ENCODE results near the gene WHRN.

WHRN gene

GRCh38 chr9:114397848-114398605 lies 107.2 kb downstream of the WHRN start:
- DNase-seq (ENCODE audit: low read depth): peak; percentile 54

- no peak for DNase-seq (ENCODE audit: low read depth)
These were observed 107.9 kb downstream of the WHRN start for GRCh38 chr9:114397219-114397847.

DNA sequence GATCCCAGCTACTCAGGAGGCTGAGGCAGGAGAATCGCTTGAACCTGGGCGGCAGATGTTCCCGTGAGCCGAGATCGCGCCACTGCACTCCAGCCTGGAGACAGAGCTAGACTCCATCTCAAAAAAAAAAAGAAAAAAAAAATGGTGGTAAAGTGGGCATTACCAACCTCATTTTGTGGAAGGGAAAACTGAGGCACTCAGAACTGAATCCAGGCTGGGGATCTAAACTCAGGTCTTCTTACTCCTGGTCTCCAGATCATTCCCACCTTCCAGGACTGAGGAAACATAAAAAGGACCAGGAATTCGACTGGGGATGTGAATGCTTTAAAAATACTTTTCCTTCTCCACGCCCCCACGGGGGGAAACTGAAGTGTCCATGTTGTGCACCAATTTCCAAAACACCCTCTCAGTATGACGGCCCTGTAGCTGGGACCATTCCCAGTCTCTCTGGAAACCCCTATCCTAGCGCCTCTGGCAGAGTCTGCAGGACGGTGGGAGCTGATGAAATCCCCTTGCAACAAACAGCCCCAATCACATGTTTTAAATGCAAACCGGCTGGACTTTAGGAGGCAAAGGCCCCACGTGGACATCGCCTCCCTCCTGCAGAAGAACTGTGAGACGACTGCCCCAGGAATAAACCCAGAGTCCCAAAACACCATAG lies 108.6 kb downstream of the WHRN start:
- no peak for DNase-seq (ENCODE audit: low read depth)

GRCh38 chr9:114395768-114396167 lies 109.5 kb downstream of the WHRN start:
- no peak for DNase-seq (ENCODE audit: low read depth)

DNA sequence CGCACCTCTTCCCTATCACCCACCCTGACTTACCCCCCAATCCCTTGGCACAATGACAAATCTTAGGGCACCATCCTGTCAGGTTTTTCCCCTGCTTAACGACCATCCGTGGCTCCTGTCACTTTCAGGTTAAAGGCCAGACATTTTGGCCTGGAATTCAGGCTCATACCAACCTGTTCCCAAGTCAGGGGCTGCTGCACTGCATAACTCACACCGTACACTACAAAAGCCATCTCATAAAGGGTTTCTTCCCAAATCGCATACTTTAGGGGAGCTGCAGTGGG lies 110.0 kb downstream of the WHRN start:
- no peak for DNase-seq (ENCODE audit: low read depth)

- no peak for DNase-seq (ENCODE audit: low read depth)
These were observed 110.5 kb downstream of the WHRN start for GRCh38 chr9:114394523-114395333.

GRCh38 chr9:114392749-114393112 lies 112.5 kb downstream of the WHRN start:
- DNase-seq (ENCODE audit: low read depth): no peak

DNA sequence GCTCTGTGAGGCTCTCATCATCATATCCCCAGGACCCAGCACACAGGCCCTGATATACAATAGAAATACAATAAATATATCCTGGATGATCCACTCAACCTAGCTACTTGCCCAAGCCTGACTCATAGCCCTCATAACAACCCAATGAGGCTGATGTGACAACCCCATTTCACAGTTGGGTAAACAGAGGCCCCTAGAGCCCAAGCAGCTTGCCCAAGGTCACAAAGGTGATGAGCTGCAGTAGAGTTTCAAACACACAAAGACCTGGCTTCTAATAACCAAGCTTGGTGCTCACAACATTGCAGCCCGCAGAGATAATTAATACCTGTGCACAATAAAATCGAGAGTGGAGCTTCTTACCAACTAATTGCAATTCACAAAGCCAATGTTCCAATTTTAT lies 114.3 kb downstream of the WHRN start:
- DNase-seq (ENCODE audit: low read depth): no peak

- no peak for DNase-seq (ENCODE audit: low read depth)
These were observed 115.5 kb downstream of the WHRN start for GRCh38 chr9:114389612-114390368.

- DNase-seq (ENCODE audit: low read depth): no peak
These were observed 116.4 kb downstream of the WHRN start for GRCh38 chr9:114388764-114389375.

GRCh38 chr9:114388357-114388682 lies 117.0 kb downstream of the WHRN start:
- no peak for DNase-seq (ENCODE audit: low read depth)

DNA sequence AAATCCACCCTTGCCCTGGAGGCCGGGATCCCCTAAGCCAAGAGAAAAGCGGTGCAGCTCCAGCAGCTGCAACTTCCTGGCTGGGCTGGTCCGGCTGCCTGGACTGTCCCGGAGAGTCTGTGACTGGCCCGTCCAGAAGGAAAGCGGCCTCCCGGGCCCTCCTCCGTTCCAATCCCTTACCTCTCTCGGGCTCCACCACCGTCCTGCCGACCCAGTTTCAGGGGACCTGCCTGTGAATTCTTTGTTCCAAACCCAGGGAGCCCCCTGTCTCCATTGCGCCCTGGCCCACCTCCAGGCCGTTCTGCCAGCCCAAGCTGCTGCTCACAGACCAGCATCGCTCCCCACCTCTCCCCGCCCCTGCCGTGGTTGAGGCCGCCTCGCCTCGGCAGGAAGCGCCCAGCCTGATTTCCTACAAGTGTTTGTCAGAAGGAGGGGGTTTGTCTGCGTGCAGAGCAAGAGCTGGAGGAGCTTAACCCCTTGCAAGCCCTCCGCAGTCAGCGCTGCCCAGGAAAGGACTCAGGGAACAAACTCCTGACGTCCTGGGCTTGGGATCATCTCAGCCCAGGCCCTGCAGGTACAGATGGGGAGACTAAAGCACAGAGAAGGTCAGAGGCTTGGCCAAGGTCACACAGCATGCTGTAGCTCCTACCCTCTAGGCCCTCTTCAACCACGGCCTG lies 117.5 kb downstream of the WHRN start, which contains the start of gene AKNA:
Gene AKNA, minus strand, starts transcription at position 303 of the 677 bp plus-strand sequence. CDS start 6,649 bp downstream, outside the sequence.
- no peak for DNase-seq (ENCODE audit: low read depth)

DNA sequence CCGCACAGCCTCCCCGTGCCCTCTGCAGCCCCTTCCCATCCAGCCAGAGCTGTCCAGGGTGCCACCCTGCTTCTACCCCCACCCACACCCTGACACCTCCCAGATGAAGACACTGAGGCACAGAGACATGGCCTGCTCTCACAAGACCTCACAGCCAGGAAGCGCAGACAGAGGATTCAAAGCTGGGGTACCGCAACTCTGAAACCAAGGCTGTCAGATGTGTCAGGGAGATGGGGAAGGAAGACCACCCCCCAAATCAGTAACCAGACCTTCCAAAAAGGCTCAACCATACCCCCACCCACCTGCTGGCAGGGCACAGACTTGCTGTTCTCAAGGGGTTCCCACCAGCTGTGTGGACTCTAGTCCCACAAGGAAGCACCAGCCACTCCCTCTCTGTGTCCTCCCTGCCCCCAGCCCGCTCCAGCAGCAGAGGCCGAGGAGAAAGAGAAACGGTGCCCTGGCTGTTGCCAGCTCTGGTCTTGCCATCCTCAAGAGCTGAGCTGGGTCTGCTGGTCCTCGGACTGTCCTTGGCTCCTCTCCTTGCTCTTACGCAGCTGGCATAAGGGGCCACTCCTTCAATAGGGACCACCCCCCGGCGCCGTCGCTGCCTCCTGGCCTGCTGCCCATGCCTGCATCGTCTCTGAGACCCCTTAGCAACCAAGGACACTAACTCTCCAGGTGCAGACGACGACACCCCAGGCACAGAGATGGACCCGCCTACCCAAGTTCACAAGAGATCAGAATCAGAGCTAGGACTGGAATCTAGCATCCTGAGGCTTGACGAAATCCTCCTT lies 118.2 kb downstream of the WHRN start:
- DNase-seq (ENCODE audit: low read depth): no peak

DNA sequence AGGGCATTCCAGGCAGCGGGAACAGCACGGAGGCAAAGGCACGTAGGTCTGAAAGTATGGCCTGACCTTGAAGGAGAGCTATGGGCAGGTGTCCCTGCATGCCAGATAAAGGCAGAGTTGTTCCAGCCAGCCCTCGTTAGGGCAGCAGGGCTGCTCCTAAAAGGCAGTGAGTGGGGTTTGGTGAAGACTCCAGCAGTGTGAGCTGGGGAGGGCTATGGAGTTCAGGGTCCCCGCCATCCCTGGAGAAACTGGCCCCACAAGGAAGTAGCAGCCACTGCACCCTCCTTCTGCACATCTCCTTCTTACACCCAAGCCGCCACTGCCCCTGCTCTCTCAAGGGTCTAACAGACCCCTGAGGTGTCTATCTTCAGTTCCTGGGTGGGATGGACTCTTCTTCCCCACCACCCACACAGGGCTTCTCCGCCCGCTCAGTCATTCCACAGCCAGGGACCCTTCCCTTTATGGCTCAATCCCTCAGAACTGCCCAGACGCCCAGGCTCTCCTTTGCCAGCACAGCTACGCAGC lies 118.8 kb downstream of the WHRN start:
- DNase-seq (ENCODE audit: low read depth): no peak

DNA sequence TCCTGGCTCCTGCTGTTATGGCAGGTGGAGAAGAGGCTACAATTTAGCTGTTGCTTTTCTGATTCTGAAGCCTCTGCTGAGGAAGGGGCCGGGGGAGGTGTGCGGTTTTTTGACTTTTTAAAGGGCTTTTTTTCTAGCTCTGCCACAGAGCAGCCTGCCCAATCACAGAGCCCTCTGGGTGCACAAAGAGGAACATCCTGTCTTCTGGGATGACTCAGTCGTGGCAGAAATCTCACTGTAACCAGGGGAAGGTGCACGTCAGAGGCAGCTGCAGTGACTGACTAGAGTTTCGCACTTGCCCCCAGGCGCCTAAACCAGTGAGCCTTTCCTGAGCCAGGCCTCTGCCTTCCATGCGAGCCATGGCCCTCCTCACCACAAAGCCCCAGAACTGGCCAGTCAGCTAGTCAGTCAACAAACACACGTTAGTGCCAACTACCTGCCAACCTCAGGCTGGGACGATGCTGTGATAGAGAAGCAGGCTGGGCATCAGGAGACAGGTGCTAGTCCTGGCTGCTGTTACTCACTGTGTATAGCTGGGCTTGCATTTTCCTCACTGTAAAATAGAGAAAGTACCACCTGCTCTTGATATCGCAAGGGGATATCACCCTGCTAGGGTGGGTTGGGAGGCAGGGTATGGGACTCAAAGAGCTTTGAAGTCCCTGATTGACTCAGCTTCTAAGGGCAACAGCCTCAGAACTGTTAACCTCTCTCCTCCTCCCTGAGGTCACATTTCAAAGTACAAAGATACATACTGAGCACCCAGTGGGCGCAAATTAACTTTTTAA lies 119.7 kb downstream of the WHRN start:
- peak; percentile 58 for DNase-seq (ENCODE audit: low read depth)

- DNase-seq (ENCODE audit: low read depth): no peak
These were observed 120.4 kb downstream of the WHRN start for GRCh38 chr9:114384836-114385396.

DNA sequence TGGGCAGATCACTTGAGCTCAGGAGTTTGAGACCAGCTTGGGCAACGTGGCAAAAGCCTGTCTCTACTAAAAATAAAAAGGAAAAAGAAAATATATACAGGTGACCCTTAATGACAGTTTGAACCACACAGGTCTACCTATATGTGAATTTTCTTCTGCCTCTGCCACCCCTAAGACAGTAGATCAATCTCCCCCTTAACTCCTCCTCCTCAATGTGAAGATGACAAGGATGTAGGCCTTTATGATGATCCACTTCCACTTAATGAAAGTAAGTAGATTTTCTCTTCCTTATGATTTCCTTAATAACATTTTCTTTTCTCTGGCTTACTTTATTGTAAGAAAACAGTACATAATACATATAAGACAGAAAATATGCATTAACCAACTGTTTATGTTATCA lies 120.9 kb downstream of the WHRN start:
- no peak for DNase-seq (ENCODE audit: low read depth)

- no peak for DNase-seq (ENCODE audit: low read depth)
These were observed 121.6 kb downstream of the WHRN start for GRCh38 chr9:114383521-114384231.
